H9 (cell line): ENCODE data around the gene XCR1. TPM values are rescaled to one million over a fixed set of nuclear protein-coding genes. Genes with fewer than 3 reads are reported as not detected.
"Not testable (repeated sequence)": the region's sequence is repeated elsewhere in the genome, so short reads cannot be mapped to it uniquely, and the experiment has no call there.

Source experiments
- DNase-seq: peaks from one replicate; pipeline ENCODE4 v3.0.0-alpha.2; 2017
- H2AFZ ChIP-seq: one replicate; pipeline ENCODE4 v1.6.1; 2013; ENCODE audit warnings: mild to moderate bottlenecking, low read length, control low read depth, moderate library complexity
- H2AK5ac ChIP-seq: 2 replicates; pipeline ENCODE4 v1.6.1; 2013; ENCODE audit warnings: low read length, control low read depth, mixed read lengths; ENCODE audit not compliant: insufficient read length
- H2BK120ac ChIP-seq: one replicate; pipeline ENCODE4 v1.6.1; 2013; ENCODE audit warnings: low read depth, mild to moderate bottlenecking, low read length, control low read depth, inconsistent platforms; ENCODE audit not compliant: poor library complexity, severe bottlenecking
- H2BK12ac ChIP-seq: 2 replicates; pipeline ENCODE4 v1.6.1; 2013; ENCODE audit warnings: low read length, control low read depth, mixed read lengths, low read depth; ENCODE audit not compliant: insufficient read length
- H2BK15ac ChIP-seq: 2 replicates; pipeline ENCODE4 v1.6.1; 2013; ENCODE audit warnings: low read depth, low read length, control low read depth
- H2BK20ac ChIP-seq: one replicate; pipeline ENCODE4 v1.6.1; 2013; ENCODE audit warnings: low read depth, mild to moderate bottlenecking, low read length, control low read depth, inconsistent platforms; ENCODE audit not compliant: poor library complexity, severe bottlenecking
- H2BK5ac ChIP-seq: 2 replicates; pipeline ENCODE4 v1.6.1; 2013; ENCODE audit warnings: low read length, control low read depth, mixed read lengths; ENCODE audit not compliant: insufficient read length
- H3K14ac ChIP-seq: 2 replicates; pipeline ENCODE4 v1.6.1; 2013; ENCODE audit warnings: low read length, control low read depth; ENCODE audit not compliant: insufficient read depth
- H3K18ac ChIP-seq: 2 replicates; pipeline ENCODE4 v1.6.1; 2013; ENCODE audit warnings: low read depth, mild to moderate bottlenecking, mixed read lengths, low read length, control low read depth; ENCODE audit not compliant: insufficient read length
- H3K23ac ChIP-seq: 2 replicates; pipeline ENCODE4 v1.6.1; 2013; ENCODE audit warnings: low read length, control low read depth, mixed read lengths, low read depth; ENCODE audit not compliant: insufficient read length
- H3K23me2 ChIP-seq: 2 replicates; pipeline ENCODE4 v1.6.1; 2013; ENCODE audit warnings: low read depth, mild to moderate bottlenecking, mixed read lengths, low read length, control low read depth; ENCODE audit not compliant: insufficient read length, poor library complexity, severe bottlenecking
- H3K27ac ChIP-seq: 2 replicates; pipeline ENCODE4 v1.5.1; 2013; ENCODE audit warnings: low read length, control low read depth, mixed read lengths, low read depth; ENCODE audit not compliant: insufficient read length
- H3K27me3 ChIP-seq: 2 replicates; pipeline ENCODE4 v1.6.1; 2013; ENCODE audit warnings: low read length, control low read depth, inconsistent platforms; ENCODE audit not compliant: insufficient read depth
- H3K4ac ChIP-seq: 2 replicates; pipeline ENCODE4 v1.6.1; 2013; ENCODE audit warnings: low read depth, mild to moderate bottlenecking, control low read depth, inconsistent platforms, low read length, moderate library complexity
- H3K4me1 ChIP-seq: 2 replicates; pipeline ENCODE4 v1.6.1; 2013; ENCODE audit warnings: low read length, control low read depth, inconsistent platforms; ENCODE audit not compliant: insufficient read depth
- H3K4me2 ChIP-seq: 2 replicates; pipeline ENCODE4 v1.6.1; 2013; ENCODE audit warnings: low read length, control low read depth, mixed read lengths; ENCODE audit not compliant: insufficient read length, insufficient read depth
- H3K56ac ChIP-seq: 2 replicates; pipeline ENCODE4 v1.6.1; 2013; ENCODE audit warnings: low read depth, mild to moderate bottlenecking, mixed read lengths, low read length, control low read depth; ENCODE audit not compliant: insufficient read length
- H3K79me1 ChIP-seq: 2 replicates; pipeline ENCODE4 v1.6.1; 2013; ENCODE audit warnings: low read depth, mild to moderate bottlenecking, moderate library complexity, low read length, control low read depth, inconsistent platforms; ENCODE audit not compliant: insufficient read depth, poor library complexity, severe bottlenecking
- H3K79me2 ChIP-seq: 2 replicates; pipeline ENCODE4 v1.6.1; 2013; ENCODE audit warnings: low read length, control low read depth, inconsistent platforms; ENCODE audit not compliant: insufficient read depth
- H3K9ac ChIP-seq: 2 replicates; pipeline ENCODE4 v1.6.1; 2013; ENCODE audit warnings: low read length, control low read depth, mixed read lengths; ENCODE audit not compliant: insufficient read length; ENCODE audit errors: extremely low read depth
- H3K9me3 ChIP-seq: one replicate; pipeline ENCODE4 v1.6.1; 2013; ENCODE audit warnings: low read depth, low read length, inconsistent platforms; ENCODE audit not compliant: control insufficient read depth
- H3T11ph ChIP-seq: one replicate; pipeline ENCODE4 v1.6.1; 2013; ENCODE audit warnings: mild to moderate bottlenecking, low read length, control low read depth, inconsistent platforms
- H4K20me1 ChIP-seq: one replicate; pipeline ENCODE4 v1.6.1; 2013; ENCODE audit not compliant: control insufficient read depth, insufficient read length, insufficient read depth
- H4K5ac ChIP-seq: 2 replicates; pipeline ENCODE4 v1.6.1; 2013; ENCODE audit warnings: low read depth, mild to moderate bottlenecking, mixed read lengths, low read length, control low read depth; ENCODE audit not compliant: insufficient read length
- H4K8ac ChIP-seq: replicated peaks from 2 replicates; pipeline ENCODE4 v1.6.1; 2013; ENCODE audit warnings: low read length, control low read depth, mixed read lengths, low read depth; ENCODE audit not compliant: insufficient read length
- H4K91ac ChIP-seq: 2 replicates; pipeline ENCODE4 v1.6.1; 2013; ENCODE audit warnings: low read depth, mild to moderate bottlenecking, moderate library complexity, mixed read lengths, low read length, control low read depth; ENCODE audit not compliant: insufficient read length
- H3K27ac Mint-ChIP-seq, 3 experiments: 2 replicates in 2 of 3; 3 replicates in 1 of 3; pipeline ENCODE4 v1.8.0; 2020 to 2021; ENCODE audit warnings: mixed read lengths in 3 of 3, mild to moderate bottlenecking in 1 of 3, moderate library complexity in 1 of 3
- H3K27me3 Mint-ChIP-seq: 2 replicates; pipeline ENCODE4 v1.8.0; 2021; ENCODE audit warnings: low read depth, mild to moderate bottlenecking, moderate library complexity, mixed read lengths
- H3K36me3 Mint-ChIP-seq, 3 experiments: 2 replicates in 2 of 3; 3 replicates in 1 of 3; pipeline ENCODE4 v1.8.0; 2020 to 2021; ENCODE audit warnings: low read depth in 3 of 3, mixed read lengths in 3 of 3; ENCODE audit not compliant: insufficient read depth in 1 of 3
- H3K4me1 Mint-ChIP-seq, 2 experiments: 2 replicates each; pipeline ENCODE4 v1.8.0; 2020; ENCODE audit warnings: mixed read lengths in 2 of 2
- H3K4me3 Mint-ChIP-seq, 2 experiments: 2 replicates in 1 of 2; 3 replicates in 1 of 2; pipeline ENCODE4 v1.8.0; 2020 to 2021; ENCODE audit warnings: mild to moderate bottlenecking in 2 of 2, mixed read lengths in 2 of 2, moderate library complexity in 1 of 2
- H3K9me3 Mint-ChIP-seq, 2 experiments: 2 replicates in 1 of 2; 3 replicates in 1 of 2; pipeline ENCODE4 v1.8.0; 2020; ENCODE audit warnings: mild to moderate bottlenecking in 2 of 2, mixed read lengths in 2 of 2, moderate library complexity in 1 of 2
- CTCF ChIP-seq: fragments of 200-600 bp; sonication (generic); conservative IDR thresholded peaks from 3 replicates; pipeline ENCODE4 v1.8.0; 2021; ENCODE audit warnings: antibody characterized with exemption, mild to moderate bottlenecking
- WGBS: extraction: QIAGEN DNeasy Blood & Tissue Kit; methylation state at CpG from one replicate; pipeline ENCODE4 v1.1.7; 2013; ENCODE audit warnings: missing lambda C conversion rate, low lambda C conversion rate, mixed read lengths; ENCODE audit not compliant: insufficient read length; ENCODE audit errors: extremely low coverage; 5-methylcytosine and 5-hydroxymethylcytosine counted together
- total RNA-seq: library from RNA; stranded (reverse); gene quantifications from 2 replicates; pipeline ENCODE4 v1.2.1, GENCODE V29; 2021

Gene XCR1
- total RNA-seq, 1 experiment from 2014 or later = not detected

- H3K9me3 Mint-ChIP-seq = no peaks in the 10 kb centered on the region
- TF ChIP-seq CTCF = no peak
- Histone ChIP-seq H2BK5ac (no peak overlapping the region), H3K4me2 (no peak overlapping the region), H3K4ac (no peak overlapping the region), H2BK20ac (no peak overlapping the region), H2BK15ac (no peak overlapping the region), H3K79me2 (no peaks in the 10 kb centered on the region), H3K56ac (no peak overlapping the region), H3K79me1 (no peaks in the 10 kb centered on the region), H4K8ac (no peak overlapping the region), H3K9ac (no peak overlapping the region), H3K23ac (no peak overlapping the region), H2AFZ (no peak overlapping the region), H3K14ac (no peak overlapping the region), H3K9me3 (no peaks in the 10 kb centered on the region), H2BK120ac (no peak overlapping the region), H3K23me2 (no peaks in the 10 kb centered on the region), H2BK12ac (no peak overlapping the region), H4K20me1 (no peaks in the 10 kb centered on the region), H2AK5ac (no peak overlapping the region), H3K4me1 (no peaks in the 10 kb centered on the region), H4K5ac (no peak overlapping the region), H3K27me3 (no peaks in the 10 kb centered on the region), H4K91ac (no peak overlapping the region), H3K18ac (no peak overlapping the region), H3K27ac (no peak overlapping the region), H3T11ph (no peak overlapping the region)
- no CpG with 5 or more reads among the region's 2 CpGs for WGBS
- no peaks in the 10 kb centered on the region for H3K36me3 Mint-ChIP-seq
- DNase-seq = no peak
- H3K27me3 Mint-ChIP-seq = peaks cover 2% of the 10 kb centered on the region; the same call in 1 of the 2 replicates
- no peak overlapping the region for H3K27ac Mint-ChIP-seq
- no peaks in the 10 kb centered on the region for H3K4me1 Mint-ChIP-seq
- H3K4me3 Mint-ChIP-seq = no peak overlapping the region
These were observed 29.4 kb upstream of the XCR1 start for GRCh38 chr3:46056686-46057085.

- not testable (repeated sequence) for H3K27ac ChIP-seq, H3K27ac Mint-ChIP-seq, H3K79me1 ChIP-seq, H4K5ac ChIP-seq, H2BK12ac ChIP-seq, H4K91ac ChIP-seq, H4K20me1 ChIP-seq, H2BK120ac ChIP-seq, H3K9ac ChIP-seq, H3K27me3 ChIP-seq, DNase-seq, H4K8ac ChIP-seq, H3K79me2 ChIP-seq, H3K23ac ChIP-seq, H3K4me1 Mint-ChIP-seq, H3T11ph ChIP-seq, H3K4ac ChIP-seq, H3K56ac ChIP-seq, H3K9me3 Mint-ChIP-seq, H3K27me3 Mint-ChIP-seq, H3K9me3 ChIP-seq, H3K4me1 ChIP-seq, H3K23me2 ChIP-seq, H2AK5ac ChIP-seq, H3K18ac ChIP-seq, H3K36me3 Mint-ChIP-seq, H2BK20ac ChIP-seq, H2BK5ac ChIP-seq, H3K4me3 Mint-ChIP-seq, H2BK15ac ChIP-seq, H2AFZ ChIP-seq, H3K4me2 ChIP-seq, H3K14ac ChIP-seq
- no CpG with 5 or more reads among the region's 13 CpGs for WGBS
These were observed 26.7 kb upstream of the XCR1 start for GRCh38 chr3:46053761-46054515.
